Stimulated activated CD8-positive, alpha-beta memory T cell treated with anti-CD3 and anti-CD28 coated beads, Interleukin-2, amount 100 ng/mL, for 1 hour (primary cell): Measurements from ENCODE around the gene CCDC152.
"Not testable (repeated sequence)": the region's sequence is repeated elsewhere in the genome, so short reads cannot be mapped to it uniquely, and the experiment has no call there.

Experiments used
- DNase-seq, 2 donors: peaks; one replicate each; pipeline ENCODE4 v3.0.0-alpha.2; 2020; ENCODE audit warnings: low read depth in 2 of 2

The CCDC152 gene

GRCh38 chr5:42812620-42813019 lies 56.0 kb downstream of the CCDC152 start:
- DNase-seq = no peak

GRCh38 chr5:42813533-42813932 lies 56.9 kb downstream of the CCDC152 start:
- DNase-seq = no peak

GRCh38 chr5:42816546-42816945 lies 59.9 kb downstream of the CCDC152 start:
- DNase-seq = not testable (repeated sequence)

DNA sequence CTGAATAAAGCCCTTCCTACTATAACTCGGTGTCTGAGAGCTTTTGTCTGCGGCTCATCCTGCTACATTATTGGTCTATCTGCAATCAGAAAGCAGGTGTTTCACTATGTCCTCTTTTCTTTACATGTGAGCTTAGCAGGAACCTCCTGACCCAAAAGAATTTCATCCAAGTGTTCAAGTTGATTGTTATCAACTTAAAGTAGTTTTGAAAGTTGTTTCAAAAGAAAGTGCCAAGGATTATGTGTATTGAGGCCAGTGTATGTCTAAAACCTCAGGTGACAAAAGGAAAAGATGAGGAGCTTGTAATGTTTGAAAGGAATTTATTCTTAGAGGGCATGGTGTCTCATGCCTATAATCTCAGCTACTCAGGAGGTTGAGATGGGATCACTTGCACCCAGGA lies 63.1 kb downstream of the CCDC152 start:
- no peak for DNase-seq

- no peak for DNase-seq
Measured at GRCh38 chr5:42822548-42822947, 65.9 kb downstream of the CCDC152 start.

- no peak for DNase-seq
Measured at GRCh38 chr5:42824347-42824976, 67.8 kb downstream of the CCDC152 start.

DNA sequence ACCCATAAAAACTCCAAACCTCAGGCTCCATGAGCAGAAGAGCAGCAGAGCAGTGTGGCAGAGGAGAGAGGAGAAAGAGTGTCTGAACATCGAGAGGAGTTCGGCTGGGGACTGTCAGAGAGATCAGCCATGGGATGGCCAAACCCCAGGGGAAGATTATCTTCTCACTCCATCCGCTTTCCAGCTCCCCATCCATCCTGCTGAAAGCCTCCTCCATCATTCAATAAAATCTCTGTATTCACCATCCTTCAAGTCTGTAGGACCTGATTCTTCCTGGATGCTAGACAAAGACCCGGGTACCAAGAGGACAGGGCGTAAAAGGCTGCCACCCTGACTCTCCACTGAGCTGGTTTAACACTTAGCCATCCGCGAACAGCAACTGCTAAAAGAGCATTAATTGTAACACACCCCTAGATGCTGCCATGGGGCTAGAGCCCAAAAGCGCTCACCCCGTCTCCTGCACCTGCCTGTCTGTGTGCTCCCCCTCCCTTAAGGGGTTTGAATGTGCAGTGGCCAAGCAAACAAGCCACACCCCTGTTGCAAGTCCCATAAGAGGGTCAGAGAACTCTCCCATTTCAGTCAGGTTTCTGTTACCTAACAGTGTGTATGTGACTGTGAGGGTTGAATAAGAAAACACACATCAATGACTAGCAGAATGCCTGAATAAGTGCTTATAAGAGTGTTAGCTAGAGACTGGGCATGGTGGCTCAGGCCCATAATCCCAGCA lies 69.0 kb downstream of the CCDC152 start:
- no peak for DNase-seq

GRCh38 chr5:42826757-42827515 lies 70.3 kb downstream of the CCDC152 start:
- no peak for DNase-seq

DNA sequence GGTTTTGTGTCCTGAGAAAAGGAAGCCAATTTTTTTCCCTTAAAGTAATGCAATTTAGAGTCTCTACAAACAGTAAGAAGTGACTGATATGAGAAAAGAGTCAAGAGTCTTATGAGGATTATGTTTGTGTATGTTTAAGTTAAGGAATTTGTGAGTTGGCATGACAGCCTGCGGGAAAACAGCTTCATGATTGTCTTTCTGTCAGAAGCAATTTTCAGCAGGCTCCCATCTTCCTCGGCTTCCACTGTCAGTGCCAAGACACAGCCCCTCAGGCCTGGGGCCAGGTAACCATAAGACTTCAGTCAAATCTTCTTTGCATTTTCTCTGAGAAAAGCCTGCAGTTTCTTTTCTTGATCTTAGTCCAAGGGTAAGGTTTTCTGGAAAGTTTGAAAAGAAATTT lies 72.1 kb downstream of the CCDC152 start:
- DNase-seq = no peak

- no peak for DNase-seq
Measured at GRCh38 chr5:42830924-42831323, 74.3 kb downstream of the CCDC152 start.

DNA sequence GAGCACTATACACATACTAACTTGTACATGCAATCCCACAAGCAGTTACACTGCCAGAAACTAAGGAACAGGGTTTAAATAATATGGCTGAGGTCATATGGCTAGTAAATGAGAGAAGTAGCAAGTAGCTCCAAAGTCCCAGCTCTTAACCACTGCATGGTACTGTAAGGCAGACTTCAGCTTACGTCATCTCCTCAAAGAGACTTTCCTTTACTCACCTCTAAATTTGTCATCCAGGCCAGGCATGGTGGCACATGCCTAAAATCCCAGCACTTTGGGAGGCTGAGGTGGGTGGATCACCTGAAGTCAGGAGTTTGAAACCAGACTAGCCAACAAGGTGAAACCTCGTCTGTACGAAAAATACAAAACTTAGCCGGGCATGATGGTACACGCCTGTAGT lies 75.4 kb downstream of the CCDC152 start:
- no peak for DNase-seq

- no peak for DNase-seq
Measured at GRCh38 chr5:42836070-42836769, 79.6 kb downstream of the CCDC152 start.

DNA sequence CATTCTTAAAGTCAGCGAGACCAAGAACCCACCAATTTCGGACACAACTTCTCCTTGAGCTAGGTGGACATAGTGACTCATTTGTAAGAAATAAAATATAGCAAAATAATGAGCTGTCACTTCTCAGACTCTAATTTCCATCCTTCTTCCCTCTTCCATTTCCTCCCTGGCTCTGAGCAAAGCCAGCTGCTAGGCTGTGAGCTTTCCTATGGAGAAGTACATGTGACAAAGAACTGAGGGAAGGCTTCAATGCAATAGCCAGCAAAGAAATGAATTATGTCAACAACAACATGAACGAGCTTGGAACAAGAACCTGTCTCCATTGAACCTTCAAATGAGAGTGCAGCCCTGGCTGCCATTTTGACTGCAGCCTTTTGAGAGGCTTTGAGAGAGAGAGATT lies 81.0 kb downstream of the CCDC152 start:
- no peak for DNase-seq

DNA sequence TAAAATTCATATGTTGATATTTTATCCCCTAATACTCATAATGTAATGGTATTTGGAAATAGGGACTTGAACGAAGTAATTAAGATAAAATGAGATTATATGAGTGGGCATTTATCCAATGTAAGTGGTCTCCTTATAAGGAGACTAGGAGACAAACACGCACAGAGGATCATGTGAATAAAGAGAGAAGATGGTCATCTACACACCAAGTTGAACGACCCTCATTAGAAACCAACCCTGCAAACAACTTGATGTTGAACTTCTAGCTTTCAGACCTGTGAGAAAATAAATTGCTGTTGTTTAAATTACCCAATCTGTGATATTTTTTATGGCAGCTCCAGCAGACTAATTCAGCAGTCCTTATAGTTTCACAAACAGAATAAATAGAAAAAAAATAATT lies 82.6 kb downstream of the CCDC152 start:
- DNase-seq = no peak

DNA sequence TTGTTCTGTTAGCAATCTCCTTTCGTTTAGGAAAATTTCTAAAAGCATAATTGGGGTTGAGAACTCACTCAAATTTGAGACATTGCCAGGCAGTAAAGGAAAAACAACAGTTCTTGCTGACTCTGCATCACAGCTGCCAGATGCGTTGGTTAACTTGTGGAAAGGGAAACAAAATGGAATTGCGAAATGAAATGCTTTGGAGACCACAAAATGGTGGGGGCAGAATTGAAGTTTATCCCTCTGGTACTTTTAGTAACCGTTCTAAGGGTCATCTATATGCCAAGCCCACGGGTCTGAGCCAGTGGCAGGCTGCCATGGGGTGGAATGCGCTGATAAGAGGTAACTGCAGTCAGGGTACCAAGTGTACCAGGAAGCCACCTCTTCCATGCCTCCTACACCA lies 83.7 kb downstream of the CCDC152 start:
- DNase-seq = no peak

- DNase-seq = no peak
Measured at GRCh38 chr5:42840842-42841567, 84.4 kb downstream of the CCDC152 start.

- no peak for DNase-seq
Measured at GRCh38 chr5:42842921-42843641, 86.5 kb downstream of the CCDC152 start.

DNA sequence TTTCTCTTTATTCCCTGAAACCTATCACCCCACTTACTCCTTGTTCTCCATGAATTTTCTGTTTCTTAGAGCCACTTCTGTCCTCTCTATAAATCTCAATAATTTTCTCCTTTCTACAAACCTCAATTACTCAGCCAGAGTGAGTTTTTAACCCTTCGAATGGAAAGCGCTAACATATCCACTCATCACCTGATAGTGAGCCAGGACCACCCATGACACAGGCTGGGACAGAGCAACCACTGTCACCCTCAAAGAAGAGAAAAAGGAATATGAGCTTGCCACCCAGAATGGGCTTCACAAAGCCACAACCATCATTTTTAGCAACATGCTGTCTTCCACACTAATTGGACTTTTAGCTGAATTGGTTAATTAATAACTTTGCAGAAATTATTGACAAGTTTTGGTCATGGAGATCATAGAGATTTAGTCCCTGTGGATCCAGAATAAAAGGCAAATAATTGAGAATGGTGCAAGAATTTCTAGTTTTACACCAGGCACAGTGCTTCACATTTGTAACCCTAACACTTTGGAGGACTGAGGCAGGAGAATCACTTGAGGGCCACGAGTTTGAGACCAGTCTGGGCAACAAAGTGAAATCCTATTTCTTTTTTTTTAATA lies 87.2 kb downstream of the CCDC152 start:
- DNase-seq = no peak

DNA sequence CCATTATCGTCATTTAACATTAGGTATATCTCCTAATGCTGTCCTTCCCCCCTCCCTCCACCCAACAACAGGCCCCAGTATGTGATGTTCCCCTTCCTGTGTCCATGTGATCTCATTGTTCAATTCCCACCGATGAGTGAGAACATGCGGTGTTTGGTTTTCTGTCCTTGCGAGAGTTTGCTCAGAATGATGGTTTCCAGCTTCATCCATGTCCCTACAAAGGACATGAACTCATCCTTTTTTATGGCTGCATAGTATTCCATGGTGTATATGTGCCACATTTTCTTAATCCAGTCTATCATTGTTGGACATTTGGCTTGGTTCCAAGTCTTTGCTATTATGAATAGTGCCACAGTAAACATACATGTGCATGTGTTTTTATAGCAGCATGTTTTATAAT lies 87.8 kb downstream of the CCDC152 start:
- not testable (repeated sequence) for DNase-seq

- DNase-seq = no peak
Measured at GRCh38 chr5:42848545-42848944, 91.9 kb downstream of the CCDC152 start.
